A673 (cell line): ENCODE data around the gene LHX6. TPM values are rescaled to one million over a fixed set of nuclear protein-coding genes. Genes with fewer than 3 reads are reported as not detected.

Experiments
- BruUV-seq: library from RNA; stranded (reverse); fragments of 400-500 nt; replicated peaks from 2 replicates; lab custom pipeline; 2021; lab: Mats Ljungman, UMichigan
- CTCF ChIA-PET: fragments of 300-600 bp; sonication (Branson Sonifier 250); formaldehyde crosslinking; loops from one replicate; lab custom pipeline; 2022; ENCODE audit warnings: antibody characterized with exemption; lab: Charles Lee
- POLR2A ChIA-PET: fragments of 300-600 bp; sonication (Branson Sonifier 250); formaldehyde crosslinking; loops from one replicate; lab custom pipeline; 2022; ENCODE audit warnings: antibody characterized with exemption; ENCODE audit not compliant: low non-redundant PET; lab: Charles Lee
- DNase-seq: peaks from one replicate; pipeline ENCODE4 v3.0.0-alpha.2; 2015; ENCODE audit warnings: low spot score
- H3K27ac ChIP-seq: fragments of 200-600 bp; sonication (generic); 2 replicates; pipeline ENCODE4 v1.5.1; 2016; ENCODE audit warnings: mixed run types, low read depth, mild to moderate bottlenecking, mixed read lengths, antibody characterized with exemption, low read length; ENCODE audit not compliant: poor library complexity, severe bottlenecking
- H3K27me3 ChIP-seq: fragments of 200-600 bp; sonication (generic); replicated peaks from 2 replicates; pipeline ENCODE4 v1.6.1; 2017; ENCODE audit warnings: mixed run types, low read depth, mild to moderate bottlenecking, mixed read lengths, antibody characterized with exemption, low read length; ENCODE audit not compliant: insufficient read depth, poor library complexity
- H3K36me3 ChIP-seq: fragments of 200-600 bp; sonication (generic); 2 replicates; pipeline ENCODE4 v1.6.1; 2016; ENCODE audit warnings: mixed run types, mild to moderate bottlenecking, mixed read lengths, antibody characterized with exemption, low read length; ENCODE audit not compliant: insufficient read depth, poor library complexity, severe bottlenecking
- H3K4me1 ChIP-seq: fragments of 200-600 bp; sonication (generic); 2 replicates; pipeline ENCODE4 v1.6.1; 2017; ENCODE audit warnings: mixed run types, mild to moderate bottlenecking, mixed read lengths, antibody characterized with exemption, low read length; ENCODE audit not compliant: insufficient read depth, poor library complexity, severe bottlenecking
- H3K4me3 ChIP-seq: fragments of 200-600 bp; sonication (generic); 2 replicates; pipeline ENCODE4 v1.5.1; 2016; ENCODE audit warnings: low read depth, mixed run types, mild to moderate bottlenecking, mixed read lengths, low read length; ENCODE audit not compliant: poor library complexity, severe bottlenecking
- H3K9me3 ChIP-seq: fragments of 200-600 bp; sonication (generic); 2 replicates; pipeline ENCODE4 v1.6.1; 2016; ENCODE audit warnings: mixed run types, low read depth, mild to moderate bottlenecking, mixed read lengths, antibody characterized with exemption, low read length; ENCODE audit not compliant: poor library complexity, severe bottlenecking
- EZH2 ChIP-seq: fragments of 200-600 bp; sonication (generic); IDR thresholded peaks from 2 replicates; pipeline ENCODE4 v1.6.1; 2017; ENCODE audit warnings: borderline replicate concordance, low read depth, mild to moderate bottlenecking, mixed read lengths, antibody characterized with exemption, low read length; ENCODE audit not compliant: poor library complexity, severe bottlenecking
- intact Hi-C: fragments of 100-400 bp; cut with micrococcal nuclease; formaldehyde crosslinking; loops from one replicate; pipeline ENCODE4 v1.10.0; 2022; ENCODE audit not compliant: unreplicated experiment
- total RNA-seq: library from RNA; stranded (reverse); gene quantifications from 2 replicates; pipeline ENCODE4 v1.2.3, GENCODE V29; 2021
- TF ChIP-seq, protein P1 (sequence below): fragments of 300-800, 200-600 bp; sonication (generic); conservative IDR thresholded peaks from 2 replicates; pipeline ENCODE4 v1.5.1; 2017; ENCODE audit warnings: low read depth, mild to moderate bottlenecking, antibody characterized with exemption, low read length, moderate library complexity, mixed read lengths

The LHX6 gene
- total RNA-seq, 1 experiment from 2014 or later: not detected

DNA sequence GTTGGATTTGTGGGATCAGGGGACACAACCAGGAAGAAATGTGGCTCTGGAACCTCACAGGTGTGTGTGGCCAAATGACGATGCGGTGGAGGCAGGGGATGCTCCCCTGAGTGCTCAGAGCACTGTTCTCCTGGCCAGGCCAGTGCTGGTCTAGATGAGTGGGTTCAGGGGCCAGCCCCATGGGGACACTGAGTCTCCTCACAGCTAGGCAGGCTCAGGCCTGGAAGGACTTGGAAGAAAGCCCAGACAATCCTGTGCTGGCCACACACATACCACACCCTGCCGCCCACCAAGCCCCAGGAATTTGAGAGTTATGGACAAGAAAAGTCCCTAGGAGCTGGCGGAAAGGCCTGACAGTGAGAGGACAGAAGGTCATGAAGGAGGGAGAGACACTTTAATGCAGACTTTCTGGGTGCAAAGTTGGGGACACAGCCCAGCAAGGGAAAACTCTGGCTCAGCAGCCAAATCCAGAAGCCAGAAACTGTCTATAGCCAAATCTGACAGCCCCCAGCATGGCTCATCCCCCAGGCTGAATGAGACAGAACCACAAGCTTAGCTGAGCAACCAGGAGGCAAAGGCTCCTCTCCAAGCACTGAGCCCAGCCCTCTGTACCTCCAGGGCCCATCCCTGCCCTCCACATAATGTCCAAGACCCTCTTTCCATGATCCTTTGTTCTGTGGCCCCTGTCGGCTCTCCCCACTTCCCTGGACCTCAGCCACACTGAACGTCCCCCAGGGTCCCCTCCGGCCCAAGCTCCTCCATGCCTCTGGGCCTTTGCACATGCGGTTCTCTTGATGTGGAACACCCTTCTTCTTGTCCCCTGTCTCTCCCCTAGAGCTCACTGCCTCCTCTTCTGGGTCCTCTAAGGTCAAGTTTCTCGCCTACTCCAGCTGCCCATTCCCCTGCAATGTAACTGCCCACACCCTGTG lies 22.4 kb downstream of the LHX6 start:
- BruUV-seq: no TSS peak

DNA sequence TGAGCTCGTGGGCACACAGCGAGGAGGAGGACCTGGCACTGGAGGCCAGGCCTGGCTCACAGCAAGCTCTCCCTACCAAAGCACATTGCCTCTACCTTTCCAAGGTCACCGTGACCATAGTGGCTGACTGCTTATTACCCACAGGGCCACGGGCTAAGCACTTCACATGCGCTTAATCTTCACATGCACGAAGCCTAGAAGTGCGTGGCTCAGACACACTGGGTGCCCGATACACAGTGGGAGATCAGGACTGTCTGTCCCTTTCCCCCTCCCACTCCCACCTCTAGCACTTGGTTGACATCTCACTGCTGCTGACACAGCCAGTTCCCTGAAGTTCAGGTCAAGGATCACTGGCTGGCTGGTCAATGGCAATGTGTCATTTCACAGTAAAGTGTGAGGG lies 23.6 kb downstream of the LHX6 start:
- intact Hi-C loops: no loop called here
- no peak for DNase-seq

More for the DNA sequence above, 22.4 kb downstream of the LHX6 start:
- TF ChIP-seq, protein P1, sequence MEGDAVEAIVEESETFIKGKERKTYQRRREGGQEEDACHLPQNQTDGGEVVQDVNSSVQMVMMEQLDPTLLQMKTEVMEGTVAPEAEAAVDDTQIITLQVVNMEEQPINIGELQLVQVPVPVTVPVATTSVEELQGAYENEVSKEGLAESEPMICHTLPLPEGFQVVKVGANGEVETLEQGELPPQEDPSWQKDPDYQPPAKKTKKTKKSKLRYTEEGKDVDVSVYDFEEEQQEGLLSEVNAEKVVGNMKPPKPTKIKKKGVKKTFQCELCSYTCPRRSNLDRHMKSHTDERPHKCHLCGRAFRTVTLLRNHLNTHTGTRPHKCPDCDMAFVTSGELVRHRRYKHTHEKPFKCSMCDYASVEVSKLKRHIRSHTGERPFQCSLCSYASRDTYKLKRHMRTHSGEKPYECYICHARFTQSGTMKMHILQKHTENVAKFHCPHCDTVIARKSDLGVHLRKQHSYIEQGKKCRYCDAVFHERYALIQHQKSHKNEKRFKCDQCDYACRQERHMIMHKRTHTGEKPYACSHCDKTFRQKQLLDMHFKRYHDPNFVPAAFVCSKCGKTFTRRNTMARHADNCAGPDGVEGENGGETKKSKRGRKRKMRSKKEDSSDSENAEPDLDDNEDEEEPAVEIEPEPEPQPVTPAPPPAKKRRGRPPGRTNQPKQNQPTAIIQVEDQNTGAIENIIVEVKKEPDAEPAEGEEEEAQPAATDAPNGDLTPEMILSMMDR: no peak
- TF ChIP-seq EZH2: no peak
- intact Hi-C loops: no loop called here
- POLR2A ChIA-PET: no interaction called here
- H3K9me3 ChIP-seq: no peaks in the 10 kb centered on the region
- no peak overlapping the region for H3K4me3 ChIP-seq
- no peak overlapping the region for H3K27ac ChIP-seq
- no peaks in the 10 kb centered on the region for H3K4me1 ChIP-seq
- peaks cover 34% of the 10 kb centered on the region for H3K27me3 ChIP-seq
- no peaks in the 10 kb centered on the region for H3K36me3 ChIP-seq
- CTCF ChIA-PET: no interaction called here
- no peak for DNase-seq

DNA sequence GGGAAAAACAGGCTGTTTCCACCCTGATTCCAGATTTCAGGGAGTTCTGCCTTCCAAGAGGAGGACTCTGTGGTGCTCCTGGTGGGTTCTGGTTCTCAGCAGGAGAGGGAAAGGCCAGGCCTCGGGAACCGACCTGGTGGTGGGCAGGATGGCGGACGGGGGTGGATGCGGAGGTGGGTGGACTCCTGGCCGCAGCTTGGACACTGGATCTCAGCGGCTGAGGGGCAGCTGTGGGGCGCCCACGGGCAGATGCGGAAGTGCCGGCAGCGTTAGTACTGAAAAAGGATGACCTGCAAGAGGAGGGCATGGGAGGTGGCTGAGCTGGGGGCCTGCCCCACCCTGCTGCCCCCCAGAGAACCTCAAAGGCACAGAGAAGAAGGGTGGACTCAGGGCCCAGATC lies 24.3 kb downstream of the LHX6 start:
- no peak for DNase-seq
- Histone ChIP-seq H3K4me1 (no peaks in the 10 kb centered on the region), H3K27me3 (peaks cover 20% of the 10 kb centered on the region), H3K36me3 (no peaks in the 10 kb centered on the region), H3K4me3 (no peak overlapping the region), H3K27ac (no peak overlapping the region), H3K9me3 (no peaks in the 10 kb centered on the region)
- intact Hi-C loops: no loop called here
- BruUV-seq: no TSS peak
- POLR2A ChIA-PET: no interaction called here
- CTCF ChIA-PET: no interaction called here
- TF ChIP-seq, protein P1: no peak
- no peak for TF ChIP-seq EZH2

More for the DNA sequence above, 23.6 kb downstream of the LHX6 start:
- ChIA-PET CTCF (no interaction called here), POLR2A (no interaction called here)
- Histone ChIP-seq H3K4me3 (no peak overlapping the region), H3K27ac (no peak overlapping the region), H3K27me3 (peaks cover 21% of the 10 kb centered on the region), H3K4me1 (no peaks in the 10 kb centered on the region), H3K9me3 (no peaks in the 10 kb centered on the region), H3K36me3 (no peaks in the 10 kb centered on the region)
- TF ChIP-seq EZH2: no peak
- TF ChIP-seq, protein P1: no peak
- no TSS peak for BruUV-seq
